ENCODE data around the gene IMPACT. TPM values are rescaled to one million over a fixed set of nuclear protein-coding genes. Genes with fewer than 3 reads are reported as not detected.

IMPACT gene
- 11.5 to 14.1 TPM (median 13.2 TPM) in 5 replicates for total RNA-seq (2022; extraction: Qiagen RNA extraction; ENCODE audit: low read depth)

GRCh38 chr18:24426398-24427294 lies at the start of gene IMPACT:
IMPACT (plus strand) TSS chr18:24426670; CDS start chr18:24426757, 87 bp downstream.

DNA sequence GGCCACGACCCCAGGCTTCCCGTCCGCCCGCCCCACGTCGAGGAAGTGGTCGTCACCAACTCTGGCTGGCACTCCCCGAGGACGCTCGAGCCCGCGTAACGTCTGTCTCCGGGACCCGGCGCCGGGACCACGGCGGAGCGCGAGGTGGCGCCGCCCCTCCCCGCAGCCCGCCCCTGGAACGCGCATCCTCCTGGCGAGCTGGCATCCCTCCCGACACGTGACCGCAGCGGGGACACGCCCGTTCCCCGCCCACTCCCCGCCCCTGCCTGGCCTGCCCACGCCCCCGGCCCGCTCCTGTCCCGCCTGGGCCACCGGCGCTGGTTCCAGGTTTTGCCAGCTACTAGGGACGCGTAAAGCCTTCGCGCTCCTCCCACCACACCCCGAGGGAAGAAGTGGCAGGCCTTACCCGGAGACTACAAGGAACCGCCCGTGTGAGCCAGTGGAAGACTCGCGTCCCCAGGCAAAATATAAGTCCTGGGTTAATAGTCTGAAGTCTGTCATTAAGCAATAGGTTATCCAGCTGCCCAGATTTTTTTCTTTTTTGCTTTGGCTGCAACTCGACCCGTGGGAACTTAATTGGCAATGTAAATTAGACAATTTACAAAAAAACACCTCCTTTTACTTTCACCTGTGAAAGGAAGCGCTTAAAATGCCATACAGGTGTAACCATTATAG lies 28.6 kb upstream of the IMPACT start, which contains the start of gene OSBPL1A:
OSBPL1A (minus strand) TSS at position 131 of the 675 bp plus-strand sequence. CDS start 20,291 bp downstream, outside the sequence.

GRCh38 chr18:24460388-24460787 lies 33.9 kb downstream of the IMPACT start, which contains the start of gene HRH4:
HRH4 (plus strand) TSS chr18:24460637; CDS start chr18:24460729, 92 bp downstream.

Other genes with a start within 250 kb of the IMPACT start
- 11.9 to 14.8 TPM (median 13.2 TPM) in 5 replicates for gene OSBPL1A, start 28.8 kb upstream of the IMPACT start, total RNA-seq (2022; extraction: Qiagen RNA extraction; ENCODE audit: low read depth)
- not detected in 5 replicates for gene HRH4, start 34.0 kb downstream of the IMPACT start, total RNA-seq (2022; extraction: Qiagen RNA extraction; ENCODE audit: low read depth)

Data from A549 treated with GW870086 at 1 μM for 4 hours (cell line).